Suprapubic skin (tissue), 4 donors: ENCODE results near the gene HPGDS. TPM values are rescaled to one million over a fixed set of nuclear protein-coding genes. Genes with fewer than 3 reads are reported as not detected.
"Not testable (repeated sequence)": the region's sequence is repeated elsewhere in the genome, so short reads cannot be mapped to it uniquely, and the experiment has no call there.

Experiments used
- DNase-seq, 2 donors: peaks; one replicate each; pipeline ENCODE4 v3.0.0-alpha.2; 2019; ENCODE audit warnings: low spot score in 2 of 2
- H3K27ac ChIP-seq: fragments of 200-600 bp; sonication (generic); one replicate; pipeline ENCODE4 v1.5.1; 2019
- H3K27me3 ChIP-seq: fragments of 200-600 bp; sonication (generic); one replicate; pipeline ENCODE4 v1.5.1; 2019
- H3K36me3 ChIP-seq: fragments of 200-600 bp; sonication (generic); one replicate; pipeline ENCODE4 v1.5.1; 2019
- H3K4me1 ChIP-seq: fragments of 200-600 bp; sonication (generic); one replicate; pipeline ENCODE4 v1.5.1; 2019
- H3K4me3 ChIP-seq: fragments of 200-600 bp; sonication (generic); one replicate; pipeline ENCODE4 v1.5.1; 2019; ENCODE audit warnings: mild to moderate bottlenecking
- H3K9me3 ChIP-seq: fragments of 200-600 bp; sonication (generic); one replicate; pipeline ENCODE4 v1.5.1; 2019
- CTCF ChIP-seq, 2 donors: fragments of 200-600 bp in 1 of 2; fragments of 450-650 bp in 1 of 2; sonication (generic) in 1 of 2; IDR thresholded peaks; one replicate each; pipeline ENCODE4 v1.5.1; 2016 to 2019; ENCODE audit warnings: antibody characterized with exemption in 2 of 2, mild to moderate bottlenecking in 1 of 2, moderate library complexity in 1 of 2
- EP300 ChIP-seq: sonication (generic); formaldehyde crosslinking; IDR thresholded peaks from one replicate; pipeline ENCODE4 v1.6.1; 2017; ENCODE audit warnings: antibody characterized with exemption
- POLR2A ChIP-seq, 2 donors: fragments of 450-650 bp; IDR thresholded peaks; one replicate each; pipeline ENCODE4 v1.6.1; 2017; ENCODE audit warnings: antibody characterized with exemption in 2 of 2, mild to moderate bottlenecking in 2 of 2, moderate library complexity in 2 of 2
- POLR2AphosphoS5 ChIP-seq, 3 donors: sonication (generic); formaldehyde crosslinking; IDR thresholded peaks; one replicate each; pipeline ENCODE4 v1.6.1; 2017; ENCODE audit warnings: antibody characterized with exemption in 3 of 3
- WGBS: methylation state at CpG from one replicate; pipeline ENCODE4 v1.1.5; 2018; 5-methylcytosine and 5-hydroxymethylcytosine counted together
- total RNA-seq, 4 donors: library from RNA; depleted of rRNA; stranded (reverse); fragments of >200 nt; gene quantifications; one replicate each; pipeline ENCODE4 v1.1.0, GENCODE V29; 2016

Gene HPGDS
- total RNA-seq, 4 donors from 2014 or later = 1.8 to 4.8 (median 2.3) TPM

DNA sequence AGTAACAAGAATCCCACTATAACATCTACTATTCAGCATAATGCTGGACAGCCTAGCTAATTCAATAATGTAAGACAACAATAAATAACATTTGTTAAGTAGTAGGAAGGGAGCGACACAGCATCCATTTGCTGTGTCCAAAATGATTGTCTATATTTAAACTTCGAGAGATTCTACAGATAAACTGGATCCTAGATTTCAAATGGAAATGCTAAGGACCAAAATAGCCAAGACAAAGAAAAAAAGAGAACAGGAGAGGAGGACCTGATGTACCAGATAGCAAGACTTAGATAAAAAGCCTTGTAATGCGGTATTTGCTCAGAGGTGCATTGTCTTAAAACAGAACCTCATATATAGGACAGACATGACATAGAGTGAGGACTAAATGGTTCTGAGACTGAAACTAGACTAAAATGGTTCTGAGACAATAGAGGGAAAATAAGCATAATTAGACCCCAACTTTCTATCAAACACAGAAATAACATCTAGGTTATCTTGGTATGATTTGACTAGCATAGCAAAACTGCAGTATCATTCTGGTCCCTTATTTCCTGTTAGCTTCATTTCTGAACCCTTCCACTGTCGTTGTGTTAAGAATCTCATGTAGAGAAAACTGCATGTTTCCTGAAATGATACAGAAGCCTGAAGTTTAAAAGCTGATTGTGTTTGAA, 3.8 kb downstream of the HPGDS start:
- Histone ChIP-seq H3K9me3 (no peaks in the 10 kb centered on the region), H3K27me3 (no peaks in the 10 kb centered on the region), H3K4me3 (no peak overlapping the region), H3K4me1 (peaks cover 8% of the 10 kb centered on the region), H3K36me3 (no peaks in the 10 kb centered on the region), H3K27ac (no peak overlapping the region)
- WGBS = 78% methylated on average over 4 of the region's 4 CpGs
- no peak for DNase-seq
- TF ChIP-seq EP300 (no peak), POLR2AphosphoS5 (IDR thresholded peaks at IDR 0.05) (no peak), CTCF (IDR thresholded peaks at IDR 0.05) (no peak), POLR2A (IDR thresholded peaks at IDR 0.05) (no peak)

GRCh38 chr4:94336791-94337190, 5.8 kb downstream of the HPGDS start:
- 83% methylated on average over 5 of the region's 5 CpGs for WGBS

GRCh38 chr4:94336303-94336702, 6.3 kb downstream of the HPGDS start:
- no peak for TF ChIP-seq POLR2A (IDR thresholded peaks at IDR 0.05)
- TF ChIP-seq POLR2AphosphoS5 (IDR thresholded peaks at IDR 0.05) = no peak
- no peak for TF ChIP-seq EP300
- no peak for TF ChIP-seq CTCF (IDR thresholded peaks at IDR 0.05)
- no peak overlapping the region for H3K27ac ChIP-seq
- H3K9me3 ChIP-seq = no peaks in the 10 kb centered on the region
- no peak for DNase-seq
- no peaks in the 10 kb centered on the region for H3K36me3 ChIP-seq
- H3K4me3 ChIP-seq = no peak overlapping the region
- H3K27me3 ChIP-seq = no peaks in the 10 kb centered on the region
- WGBS = 87% methylated on average over 3 of the region's 3 CpGs
- peaks cover 8% of the 10 kb centered on the region for H3K4me1 ChIP-seq

More at GRCh38 chr4:94336791-94337190, 5.8 kb downstream of the HPGDS start:
- H3K36me3 ChIP-seq, H3K4me1 ChIP-seq, H3K9me3 ChIP-seq, H3K27me3 ChIP-seq, DNase-seq, H3K27ac ChIP-seq, H3K4me3 ChIP-seq: not testable (repeated sequence)

GRCh38 chr4:94334962-94335361, 7.7 kb downstream of the HPGDS start:
- Histone ChIP-seq H3K27me3 (no peaks in the 10 kb centered on the region), H3K36me3 (no peaks in the 10 kb centered on the region), H3K9me3 (no peaks in the 10 kb centered on the region), H3K27ac (no peak overlapping the region), H3K4me1 (peaks cover 8% of the 10 kb centered on the region), H3K4me3 (no peak overlapping the region)
- 33% methylated on average over 3 of the region's 3 CpGs for WGBS
- no peak for DNase-seq
- TF ChIP-seq EP300 (no peak), CTCF (IDR thresholded peaks at IDR 0.05) (no peak), POLR2A (IDR thresholded peaks at IDR 0.05) (no peak), POLR2AphosphoS5 (IDR thresholded peaks at IDR 0.05) (peak in 2 of 3 donors; percentile 59 to 64)

- Histone ChIP-seq H3K36me3 (no peaks in the 10 kb centered on the region), H3K9me3 (no peaks in the 10 kb centered on the region), H3K4me3 (no peak overlapping the region), H3K4me1 (peaks cover 8% of the 10 kb centered on the region), H3K27me3 (no peaks in the 10 kb centered on the region), H3K27ac (no peak overlapping the region)
- TF ChIP-seq CTCF (IDR thresholded peaks at IDR 0.05) (no peak), EP300 (no peak), POLR2AphosphoS5 (IDR thresholded peaks at IDR 0.05) (no peak), POLR2A (IDR thresholded peaks at IDR 0.05) (no peak)
- WGBS = 44% methylated on average over 2 of the region's 2 CpGs
- no peak for DNase-seq
Measured at GRCh38 chr4:94334476-94334875, 8.2 kb downstream of the HPGDS start.

GRCh38 chr4:94333866-94334265, 8.8 kb downstream of the HPGDS start:
- TF ChIP-seq POLR2AphosphoS5 (IDR thresholded peaks at IDR 0.05) (no peak), POLR2A (IDR thresholded peaks at IDR 0.05) (no peak), CTCF (IDR thresholded peaks at IDR 0.05) (no peak), EP300 (no peak)
- DNase-seq = no peak
- Histone ChIP-seq H3K4me1 (peaks cover 8% of the 10 kb centered on the region), H3K9me3 (no peaks in the 10 kb centered on the region), H3K27me3 (no peaks in the 10 kb centered on the region), H3K36me3 (no peaks in the 10 kb centered on the region), H3K4me3 (no peak overlapping the region), H3K27ac (peak overlapping the region; percentile 11)
- 73% methylated on average over 3 of the region's 3 CpGs for WGBS
